GM18951 (cell line): ENCODE measurements around the gene SERPINB4.
"Not testable (repeated sequence)": the region's sequence is repeated elsewhere in the genome, so short reads cannot be mapped to it uniquely, and the experiment has no call there.

Experiments used
- POLR2A ChIP-seq: IDR thresholded peaks from 4 replicates; pipeline ENCODE4 v1.6.1; 2011; ENCODE audit warnings: mild to moderate bottlenecking; ENCODE audit not compliant: insufficient read length, insufficient read depth; ENCODE audit errors: extremely low read depth
- in situ Hi-C: fragments of 300-500 bp; cut with MboI; formaldehyde crosslinking; loops from one replicate; pipeline ENCODE4 v1.12.0; 2022; ENCODE audit warnings: low sequenced_read_pairs, mixed read lengths, inconsistent platforms; ENCODE audit not compliant: unreplicated experiment

The SERPINB4 gene

DNA sequence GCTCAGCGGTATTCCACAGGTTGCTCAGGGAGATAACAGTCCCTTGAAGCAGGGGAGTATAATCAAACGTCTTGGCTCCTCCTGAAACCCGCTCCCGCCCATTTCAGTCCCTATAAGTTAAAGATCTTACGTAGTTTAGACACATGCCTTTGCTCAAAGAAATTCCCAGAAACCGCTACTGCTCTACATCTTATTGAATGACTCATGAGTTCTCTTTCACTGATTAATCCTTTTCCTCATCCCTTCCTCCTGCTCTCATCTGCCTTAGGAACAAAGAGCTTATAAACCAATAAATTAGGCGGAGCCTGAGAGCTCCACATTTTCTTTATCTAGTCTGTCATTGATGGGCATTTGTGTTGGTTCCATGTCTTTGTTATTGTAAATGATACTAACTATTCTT, 4.2 kb upstream of the SERPINB4 start:
- in situ Hi-C loops: no loop called here
- TF ChIP-seq POLR2A: no peak

DNA sequence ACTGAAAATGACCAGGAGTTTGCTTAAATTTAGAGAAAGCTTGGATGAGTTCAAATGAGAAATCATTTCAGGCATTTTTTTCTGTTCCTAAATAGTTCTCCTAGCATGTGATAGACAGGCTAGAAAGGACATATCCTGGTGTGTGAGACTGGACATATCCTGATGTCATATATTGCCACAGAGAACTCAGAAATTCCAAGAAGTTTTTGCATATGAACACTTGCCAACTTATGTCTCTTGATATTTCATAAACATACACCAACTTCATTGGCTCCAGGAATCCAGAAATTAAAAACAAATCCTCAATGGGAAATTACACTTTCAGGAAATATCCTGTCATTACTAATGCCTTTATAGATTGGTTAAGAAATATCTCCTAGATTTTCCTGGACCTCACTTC, 2.9 kb upstream of the SERPINB4 start:
- TF ChIP-seq POLR2A: no peak
- in situ Hi-C loops: no loop called here

DNA sequence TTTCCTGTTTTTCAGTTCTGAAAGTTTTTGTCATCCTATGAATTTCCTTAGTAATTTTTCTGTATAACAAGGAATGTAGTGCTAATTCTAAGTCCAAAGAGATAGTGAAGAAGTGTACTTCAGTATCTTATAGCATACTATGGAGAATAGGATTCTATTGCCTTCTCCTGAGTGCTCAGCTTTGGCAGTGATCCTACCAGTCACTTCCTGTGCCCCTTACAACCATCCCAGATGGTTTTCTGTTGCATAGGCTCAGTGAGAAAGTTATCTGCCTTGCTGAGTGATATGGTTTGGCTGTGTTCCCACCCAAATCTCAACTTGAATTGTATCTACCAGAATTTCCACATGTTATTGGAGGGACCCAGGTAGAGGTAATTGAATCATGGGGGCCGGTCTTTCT, 638 bp upstream of the SERPINB4 start:
- in situ Hi-C loops: not testable (repeated sequence)

DNA sequence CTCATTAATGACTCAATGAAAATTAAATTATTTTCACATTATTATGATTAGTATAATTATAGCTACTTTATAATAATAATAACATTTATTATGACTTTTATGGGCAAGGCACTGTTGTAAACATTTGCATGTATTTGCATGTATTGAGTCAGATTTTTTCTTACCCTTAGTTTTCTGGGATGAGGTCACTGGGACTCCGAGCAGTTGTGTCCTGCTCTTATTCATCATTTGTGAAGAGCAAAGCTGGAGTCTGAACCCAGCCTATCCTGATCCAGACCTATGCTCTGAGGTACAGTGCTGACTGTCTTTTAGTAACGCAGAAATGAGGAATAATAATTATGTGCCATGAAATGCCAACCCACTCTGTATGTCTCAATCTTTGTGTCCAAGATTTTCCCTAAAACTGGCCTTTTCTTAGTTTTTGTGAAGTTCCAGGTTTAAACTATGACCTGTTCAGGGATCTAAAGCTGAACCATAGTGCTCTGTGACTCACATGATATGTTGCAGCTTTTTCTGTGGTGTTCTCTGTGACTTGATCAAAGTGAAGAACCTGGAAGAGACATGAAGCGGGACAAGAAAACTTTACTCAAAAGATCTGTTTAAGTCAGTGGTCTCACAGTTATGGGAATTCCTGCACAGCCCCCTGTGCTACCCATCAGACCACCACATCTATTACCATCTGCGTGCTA, 1.2 kb downstream of the SERPINB4 start:
- in situ Hi-C loops: not testable (repeated sequence)

DNA sequence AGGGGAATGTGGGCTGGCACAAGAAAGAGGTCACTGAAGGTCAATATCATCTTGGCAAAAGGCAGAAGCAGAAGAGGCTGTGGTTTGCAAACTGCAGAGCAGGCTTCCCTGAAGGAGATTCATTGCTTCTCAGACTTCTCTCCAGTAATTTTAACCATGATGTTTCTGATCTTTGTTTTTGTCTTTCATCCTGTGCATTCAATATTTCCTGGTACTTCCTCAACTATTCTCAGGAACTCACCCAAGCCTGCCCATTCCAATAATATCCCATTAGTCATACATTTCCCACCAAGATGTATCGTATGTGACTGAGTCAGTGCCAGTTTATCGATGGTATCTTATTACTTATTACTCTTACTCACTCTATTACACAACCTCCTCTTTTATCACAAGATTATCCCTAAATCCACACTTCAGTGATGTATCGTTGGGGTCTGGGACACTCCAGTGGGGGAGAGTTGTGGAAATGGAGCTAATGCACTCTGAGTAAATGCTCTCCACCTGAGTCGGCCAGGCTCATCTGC, 2.8 kb downstream of the SERPINB4 start:
- in situ Hi-C loops: not testable (repeated sequence)

DNA sequence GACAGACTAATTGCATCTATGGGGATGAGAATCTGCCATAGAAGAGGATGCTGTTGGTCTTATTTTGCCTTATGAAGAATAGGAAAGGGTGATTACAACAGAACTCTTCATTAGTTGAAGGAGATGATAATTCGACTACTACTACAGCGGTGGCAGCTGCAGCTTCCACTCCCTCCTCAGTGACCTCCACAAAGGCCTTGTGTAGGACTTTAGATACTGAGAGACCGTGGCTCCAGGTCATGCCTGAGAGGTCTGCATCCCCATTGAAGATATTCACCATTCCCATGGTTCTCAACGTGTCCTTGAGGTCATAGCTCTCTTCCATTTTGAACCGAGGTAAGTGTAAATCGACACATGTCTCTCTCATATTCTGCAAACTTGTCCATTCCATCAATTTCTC, 6.4 kb downstream of the SERPINB4 start:
- TF ChIP-seq POLR2A: no peak
- in situ Hi-C loops: no loop called here

DNA sequence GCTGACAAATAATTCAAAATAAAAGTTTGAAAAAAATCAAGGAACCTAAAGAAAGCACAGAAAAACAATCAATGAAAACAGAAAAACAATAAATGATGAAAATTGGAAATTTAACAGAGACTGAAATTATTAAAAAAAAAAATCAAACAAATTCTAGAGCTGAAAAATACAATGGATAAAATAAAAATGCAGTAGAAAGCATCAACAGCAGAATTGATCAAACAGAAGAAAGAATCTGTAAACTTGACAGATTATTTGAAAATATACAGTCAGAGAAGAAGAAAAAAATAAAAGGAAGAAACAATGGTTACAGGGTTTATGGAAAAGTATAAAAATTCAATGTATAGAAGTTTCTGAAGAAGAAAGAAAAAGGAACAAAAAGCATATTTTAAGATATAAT, 16.2 kb downstream of the SERPINB4 start:
- in situ Hi-C loops: no loop called here
- no peak for TF ChIP-seq POLR2A

DNA sequence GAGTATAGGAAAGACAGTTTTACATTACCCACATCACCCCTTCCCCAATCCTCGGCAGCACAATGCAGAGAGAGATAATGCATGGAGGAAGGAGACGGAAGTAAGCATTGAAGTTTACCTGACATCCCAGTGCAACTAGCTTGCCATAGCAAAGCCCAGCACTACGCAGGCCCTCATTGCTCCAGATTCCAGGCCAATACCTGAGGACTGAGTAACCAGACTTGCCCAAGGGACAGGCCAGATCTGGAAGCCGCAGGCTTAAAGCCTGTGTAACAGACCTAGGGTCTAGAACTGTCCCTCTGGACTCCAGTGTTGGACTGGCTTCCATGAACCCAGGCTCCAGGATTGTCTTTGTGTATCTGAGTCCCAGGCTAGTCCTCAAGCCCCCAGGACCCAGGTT, 17.6 kb downstream of the SERPINB4 start:
- TF ChIP-seq POLR2A: no peak
- in situ Hi-C loops: no loop called here

DNA sequence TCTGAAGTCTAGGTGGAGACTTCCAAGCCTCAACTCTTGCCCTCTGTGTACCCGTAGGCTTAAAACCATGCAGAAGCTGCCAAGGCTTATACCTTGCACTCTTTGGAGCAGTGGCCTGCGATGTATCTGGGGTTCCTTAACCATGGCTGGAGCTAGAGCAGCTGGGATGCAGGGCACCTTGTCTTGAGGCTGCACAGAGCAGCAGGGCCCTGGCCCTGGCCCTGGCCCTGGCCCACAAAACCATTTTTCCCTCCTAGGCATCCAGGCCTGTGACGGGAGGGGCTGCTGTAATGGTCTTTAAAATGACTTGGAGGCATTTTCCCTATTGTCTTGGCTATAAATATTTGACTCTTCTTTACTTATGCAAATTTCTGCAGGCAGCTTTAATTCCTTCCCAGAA, 19.2 kb downstream of the SERPINB4 start:
- TF ChIP-seq POLR2A: no peak
- in situ Hi-C loops: no loop called here

DNA sequence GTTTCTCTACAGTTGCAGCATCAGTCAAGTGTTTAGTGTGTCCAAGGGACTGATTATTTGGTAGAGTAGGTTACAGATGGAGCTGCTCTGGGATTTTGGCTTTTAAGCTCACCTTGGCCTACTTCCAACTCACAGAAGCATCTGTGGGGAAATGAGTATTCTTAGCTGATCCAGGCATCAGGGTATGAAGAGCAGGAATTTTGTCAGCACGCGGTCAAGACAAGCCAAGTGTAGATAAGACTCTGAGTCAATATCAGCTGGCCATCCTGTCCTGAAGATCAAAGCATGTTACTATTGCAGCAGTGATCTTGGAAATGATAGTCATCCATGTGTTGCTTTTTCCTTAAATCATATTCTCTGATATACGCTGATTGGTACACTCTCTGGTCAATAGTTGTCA, 24.4 kb downstream of the SERPINB4 start:
- in situ Hi-C loops: no loop called here
- no peak for TF ChIP-seq POLR2A

DNA sequence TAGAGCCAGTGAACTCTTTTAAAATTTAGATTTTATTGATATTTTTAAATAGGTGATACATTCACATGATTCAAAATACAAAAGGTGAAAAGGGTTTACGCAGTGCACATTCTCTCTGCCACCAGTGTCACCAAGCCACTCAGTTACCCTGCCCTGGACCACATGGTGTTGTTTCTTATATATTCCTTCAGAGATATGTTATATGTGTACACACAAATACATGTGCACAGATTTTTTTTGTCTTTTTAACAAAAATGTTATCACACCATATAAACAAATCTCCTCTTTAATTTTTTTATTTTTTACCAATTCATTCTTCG, 26.2 kb downstream of the SERPINB4 start:
- in situ Hi-C loops: no loop called here
- no peak for TF ChIP-seq POLR2A

DNA sequence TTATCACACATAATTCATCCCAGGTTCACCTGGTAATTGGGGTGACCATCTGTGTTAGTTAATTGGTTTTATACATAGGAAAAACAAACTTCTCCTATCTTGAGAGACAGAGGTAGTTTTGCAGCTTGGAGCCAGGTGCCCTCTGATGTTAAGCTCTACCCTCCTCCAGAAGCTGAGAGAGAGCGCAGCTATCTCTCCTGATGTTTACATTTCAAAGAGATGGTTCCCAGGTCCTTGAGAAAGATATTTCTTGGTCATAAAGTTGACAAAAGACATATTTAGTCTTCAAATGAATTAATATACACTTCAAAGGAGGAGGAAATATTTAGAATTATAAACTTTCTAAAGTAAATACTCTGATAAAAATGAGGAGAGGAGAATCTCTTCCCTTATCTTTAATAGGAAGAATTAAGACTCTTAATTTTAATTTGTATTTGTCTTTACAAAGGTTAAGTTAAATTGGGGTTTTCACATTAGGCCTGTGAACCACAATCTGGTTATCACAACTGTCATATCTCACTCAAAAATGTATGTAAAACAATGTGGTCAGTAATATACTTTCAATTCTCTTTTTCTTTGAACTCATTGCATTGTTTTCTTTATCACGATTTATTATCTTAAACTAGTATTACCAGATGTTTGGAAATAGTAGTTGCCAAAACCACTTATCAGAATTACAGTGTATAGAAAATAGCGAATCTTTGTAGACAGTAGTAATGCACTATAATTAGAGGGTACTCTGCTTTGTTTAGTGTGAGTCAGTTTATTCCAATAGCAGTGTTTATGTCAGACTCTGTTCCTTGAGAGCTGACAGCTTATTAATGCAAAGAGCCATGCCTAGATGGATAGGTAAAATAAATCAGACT, 26.8 kb downstream of the SERPINB4 start:
- in situ Hi-C loops: no loop called here

DNA sequence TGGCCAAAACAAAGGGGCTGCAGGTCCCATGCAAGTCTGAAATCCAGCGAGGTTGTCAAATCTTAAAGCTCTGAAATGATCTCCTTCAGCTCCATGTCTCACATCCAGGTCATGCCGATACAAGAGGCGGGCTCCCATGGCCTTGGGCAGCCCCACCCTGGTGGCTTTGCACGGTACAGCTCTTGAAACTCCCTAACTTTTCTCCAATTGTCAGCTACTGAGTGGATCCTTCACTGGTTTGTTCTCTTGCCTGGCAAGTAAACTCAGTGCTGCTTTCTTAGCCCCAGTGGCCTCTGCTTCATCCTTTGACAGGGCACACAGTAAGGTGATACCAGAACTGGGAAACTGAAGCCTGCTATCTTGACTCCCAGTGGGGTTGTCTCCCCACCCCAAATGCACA, 30.6 kb downstream of the SERPINB4 start:
- no peak for TF ChIP-seq POLR2A
- in situ Hi-C loops: no loop called here

More for the DNA sequence above, 26.8 kb downstream of the SERPINB4 start:
- no peak for TF ChIP-seq POLR2A

DNA sequence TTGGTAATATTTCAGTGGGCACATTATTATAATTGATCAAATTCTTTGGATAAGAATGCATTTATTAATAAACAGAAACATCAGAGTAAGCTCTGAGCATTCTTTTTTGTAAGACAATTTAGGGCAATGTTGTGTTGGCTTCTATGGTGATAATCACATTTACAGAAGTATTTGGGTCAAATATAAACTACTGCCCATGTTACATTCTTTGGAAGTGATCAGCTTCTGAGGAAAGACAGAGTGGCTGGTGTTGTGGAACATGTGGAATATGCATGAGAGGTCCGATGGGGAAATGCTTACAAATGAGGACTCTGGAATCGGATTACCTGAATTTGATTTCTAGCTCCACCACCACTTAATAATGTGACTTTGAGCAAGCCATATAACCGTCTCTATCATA, 37.5 kb downstream of the SERPINB4 start:
- in situ Hi-C loops: no loop called here
- no peak for TF ChIP-seq POLR2A
